Ectodermal cell (in vitro differentiated cells): ENCODE results near the gene RAB31.

Source experiments
- H3K27ac ChIP-seq: 2 replicates; pipeline ENCODE4 v1.7.0; 2013; ENCODE audit warnings: mild to moderate bottlenecking, low read depth, low read length; ENCODE audit not compliant: insufficient read depth, poor library complexity, severe bottlenecking
- H3K27me3 ChIP-seq: 2 replicates; pipeline ENCODE4 v1.7.0; 2013; ENCODE audit warnings: mild to moderate bottlenecking, low read length; ENCODE audit not compliant: insufficient read depth, control insufficient read depth, poor library complexity, severe bottlenecking
- H3K36me3 ChIP-seq: one replicate; pipeline ENCODE4 v1.7.0; 2013; ENCODE audit warnings: low read length; ENCODE audit not compliant: control insufficient read depth, insufficient read depth
- H3K4me1 ChIP-seq: one replicate; pipeline ENCODE4 v1.7.0; 2013; ENCODE audit warnings: low read length; ENCODE audit not compliant: control insufficient read depth, insufficient read depth
- H3K4me3 ChIP-seq: 2 replicates; pipeline ENCODE4 v1.7.0; 2013; ENCODE audit warnings: low read depth, low read length, control low read depth; ENCODE audit not compliant: insufficient read depth
- H3K9me3 ChIP-seq: 2 replicates; pipeline ENCODE4 v1.7.0; 2013; ENCODE audit warnings: mild to moderate bottlenecking, low read length, moderate library complexity; ENCODE audit not compliant: control insufficient read depth
- WGBS, 2 experiments: methylation state at CpG; one replicate each; pipeline ENCODE4 v1.1.7; 2013; ENCODE audit warnings: missing lambda C conversion rate in 2 of 2; 5-methylcytosine and 5-hydroxymethylcytosine counted together

The RAB31 gene

DNA sequence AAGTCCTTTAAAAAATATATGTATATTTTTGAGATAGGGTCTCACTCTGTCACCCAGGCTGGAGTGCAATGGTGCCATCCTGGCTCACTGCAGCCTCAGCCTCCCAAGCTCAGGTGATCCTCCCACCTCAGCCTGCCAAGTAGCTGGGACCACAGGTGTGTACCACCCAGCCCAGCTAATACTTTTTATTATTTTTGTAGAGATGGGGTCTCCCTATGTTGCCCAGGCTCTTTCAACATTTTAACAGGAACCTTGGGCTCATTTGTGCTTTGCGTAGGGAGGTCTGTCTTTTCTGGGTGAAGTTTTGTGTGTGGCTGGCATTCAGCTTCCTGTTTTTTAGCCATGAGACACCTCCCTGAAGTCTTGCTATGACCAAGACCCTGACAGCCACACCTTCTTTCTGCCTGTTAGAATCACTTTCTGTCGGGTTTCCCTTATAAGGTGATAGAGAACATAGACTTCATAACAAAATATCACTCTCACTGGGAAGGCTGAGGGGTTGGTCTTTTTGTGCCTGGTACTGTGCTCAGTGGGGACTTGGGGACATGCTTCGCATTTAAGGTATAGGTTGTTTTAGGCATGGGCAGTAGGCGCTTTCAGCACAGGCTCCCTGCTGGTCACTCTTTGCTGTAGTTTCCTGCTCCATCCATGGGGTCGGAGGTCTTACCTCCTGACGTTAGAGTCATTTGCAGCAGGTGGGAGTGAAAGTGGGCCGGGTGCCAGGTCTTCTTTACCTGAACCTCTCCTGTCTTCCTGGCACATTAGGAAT lies 3.4 kb downstream of the RAB31 start:
- 64 to 71% methylated on average over 6 to 7 of the region's 7 CpGs for WGBS, 2 experiments
- H3K27me3 ChIP-seq = peaks cover 43% of the 10 kb centered on the region
- H3K27ac ChIP-seq = no peak overlapping the region
- H3K9me3 ChIP-seq = no peaks in the 10 kb centered on the region
- no peaks in the 10 kb centered on the region for H3K36me3 ChIP-seq
- no peak overlapping the region for H3K4me3 ChIP-seq
- H3K4me1 ChIP-seq = no peaks in the 10 kb centered on the region

- Histone ChIP-seq H3K36me3 (no peaks in the 10 kb centered on the region), H3K4me1 (no peaks in the 10 kb centered on the region), H3K27me3 (peaks cover 36% of the 10 kb centered on the region), H3K4me3 (no peak overlapping the region), H3K27ac (no peak overlapping the region), H3K9me3 (no peaks in the 10 kb centered on the region)
- 90 to 93% methylated on average over 5 of the region's 5 CpGs for WGBS, 2 experiments
Measured at GRCh38 chr18:9712130-9712577, 4.1 kb downstream of the RAB31 start.

DNA sequence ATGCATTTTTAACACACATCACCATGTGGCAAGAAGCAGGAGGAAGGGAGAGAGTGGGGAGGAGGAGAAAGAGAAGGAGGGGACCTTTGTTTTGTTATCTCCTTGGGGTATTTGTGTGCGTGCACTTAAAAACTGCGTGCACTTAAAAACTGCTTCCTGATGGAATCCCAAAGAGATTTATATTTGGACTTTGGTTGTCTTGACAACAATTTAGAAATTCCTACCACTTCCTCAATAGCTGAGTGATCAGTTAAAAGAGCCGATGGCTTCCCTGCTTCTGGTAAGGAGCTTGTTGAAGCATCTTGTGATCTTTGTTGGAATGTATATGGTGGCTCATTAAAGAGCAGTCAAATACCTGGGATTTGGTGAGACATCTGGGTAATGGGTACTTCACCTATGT lies 4.5 kb downstream of the RAB31 start:
- Histone ChIP-seq H3K4me3 (no peak overlapping the region), H3K9me3 (no peaks in the 10 kb centered on the region), H3K4me1 (no peaks in the 10 kb centered on the region), H3K36me3 (no peaks in the 10 kb centered on the region), H3K27ac (no peak overlapping the region), H3K27me3 (peaks cover 32% of the 10 kb centered on the region)
- WGBS, 2 experiments = 87 to 88% methylated on average over 3 of the region's 3 CpGs

DNA sequence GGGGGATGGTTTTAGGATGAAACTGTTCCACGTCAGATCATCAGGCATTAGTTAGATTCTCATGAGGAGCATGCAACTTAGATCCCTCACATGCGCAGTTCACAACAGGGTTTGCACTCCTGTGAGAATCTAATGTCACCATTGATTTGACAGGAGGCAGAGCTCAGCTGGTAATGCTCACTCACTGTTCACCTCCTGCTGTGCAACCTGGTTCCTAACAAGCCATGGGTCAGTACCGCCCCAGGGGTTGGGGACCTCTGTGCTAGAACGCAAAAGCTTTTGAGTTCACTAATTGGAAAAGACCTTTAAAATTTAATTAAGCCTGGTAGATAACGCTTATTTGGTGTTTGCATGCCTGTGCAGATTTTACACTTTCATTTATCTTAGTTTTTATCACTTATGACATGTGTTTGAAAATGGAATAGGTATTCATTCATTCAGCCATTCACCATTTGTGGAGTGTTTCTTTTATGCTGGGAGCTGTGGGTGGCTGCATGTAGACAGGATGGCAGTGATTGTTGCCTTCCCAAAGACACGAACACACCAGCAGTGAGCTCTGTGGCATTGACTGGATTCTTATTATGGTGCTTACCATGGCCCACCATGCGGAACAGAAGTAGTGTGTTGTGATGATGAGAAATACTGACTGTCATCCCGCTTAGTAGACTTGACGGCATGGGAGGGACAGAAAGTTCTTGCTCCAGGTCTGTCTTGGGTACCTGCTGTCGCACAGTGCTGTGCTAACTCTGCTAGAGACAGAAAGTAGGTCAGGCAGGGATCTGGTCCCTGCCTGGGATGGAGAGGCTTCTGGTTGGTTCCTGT lies 6.4 kb downstream of the RAB31 start:
- Histone ChIP-seq H3K9me3 (no peaks in the 10 kb centered on the region), H3K36me3 (no peaks in the 10 kb centered on the region), H3K27me3 (peaks cover 13% of the 10 kb centered on the region), H3K27ac (no peak overlapping the region), H3K4me3 (no peak overlapping the region), H3K4me1 (no peaks in the 10 kb centered on the region)
- WGBS, 2 experiments = 93% methylated on average over 10 of the region's 10 CpGs

GRCh38 chr18:9715088-9715343 lies 6.9 kb downstream of the RAB31 start:
- Histone ChIP-seq H3K9me3 (no peaks in the 10 kb centered on the region), H3K36me3 (no peaks in the 10 kb centered on the region), H3K27me3 (peaks cover 8% of the 10 kb centered on the region), H3K27ac (no peak overlapping the region), H3K4me1 (no peaks in the 10 kb centered on the region), H3K4me3 (no peak overlapping the region)
- 93 to 95% methylated on average over 3 of the region's 3 CpGs for WGBS, 2 experiments

- no peaks in the 10 kb centered on the region for H3K36me3 ChIP-seq
- WGBS, 2 experiments = 91 to 95% methylated on average over 7 of the region's 10 CpGs
- no peaks in the 10 kb centered on the region for H3K27me3 ChIP-seq
- H3K4me1 ChIP-seq = no peaks in the 10 kb centered on the region
- H3K4me3 ChIP-seq = no peak overlapping the region
- H3K9me3 ChIP-seq = no peaks in the 10 kb centered on the region
- H3K27ac ChIP-seq = no peak overlapping the region
Measured at GRCh38 chr18:9715978-9716774, 8.1 kb downstream of the RAB31 start.

DNA sequence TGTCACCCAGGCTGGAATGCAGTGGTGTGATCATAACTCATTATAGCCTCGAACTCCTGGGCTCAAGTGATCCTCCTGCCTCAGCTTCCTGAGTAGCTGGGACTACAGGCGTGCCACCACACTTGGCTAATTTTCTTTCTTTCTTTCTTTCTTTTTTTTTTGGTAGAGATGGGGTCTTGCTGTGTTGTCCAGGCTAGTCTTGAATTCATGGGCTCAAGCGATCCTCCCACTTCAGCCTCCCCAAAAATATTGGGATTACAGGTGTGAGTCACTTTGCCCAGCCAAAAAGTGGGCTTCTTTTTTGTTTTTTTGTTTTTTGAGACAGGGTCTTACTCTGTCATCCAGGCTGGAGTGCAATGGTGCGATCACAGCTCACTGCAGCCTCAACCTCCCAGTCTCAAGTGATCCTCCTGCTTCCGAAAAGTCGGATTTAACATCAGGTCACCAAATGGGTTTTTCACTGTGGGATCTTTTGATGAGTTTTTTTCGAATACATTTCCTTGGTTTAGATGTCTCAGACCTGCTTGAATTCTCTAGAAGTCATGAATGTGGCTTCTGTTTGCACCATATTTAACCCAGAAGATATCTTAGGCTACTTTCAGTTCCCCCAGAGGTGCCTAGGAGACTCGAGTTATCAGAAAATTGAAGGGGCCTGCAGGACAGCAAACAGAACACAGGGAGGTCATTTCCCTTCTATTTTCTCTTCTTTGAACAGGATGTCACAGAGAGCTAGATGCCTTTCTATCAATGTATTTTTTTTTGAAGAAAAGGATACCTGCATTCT lies 8.9 kb downstream of the RAB31 start:
- Histone ChIP-seq H3K27ac (no peak overlapping the region), H3K27me3 (no peaks in the 10 kb centered on the region), H3K4me3 (no peak overlapping the region), H3K36me3 (no peaks in the 10 kb centered on the region), H3K9me3 (no peaks in the 10 kb centered on the region), H3K4me1 (no peaks in the 10 kb centered on the region)
- WGBS, 2 experiments = 90 to 91% methylated on average over 8 of the region's 8 CpGs

DNA sequence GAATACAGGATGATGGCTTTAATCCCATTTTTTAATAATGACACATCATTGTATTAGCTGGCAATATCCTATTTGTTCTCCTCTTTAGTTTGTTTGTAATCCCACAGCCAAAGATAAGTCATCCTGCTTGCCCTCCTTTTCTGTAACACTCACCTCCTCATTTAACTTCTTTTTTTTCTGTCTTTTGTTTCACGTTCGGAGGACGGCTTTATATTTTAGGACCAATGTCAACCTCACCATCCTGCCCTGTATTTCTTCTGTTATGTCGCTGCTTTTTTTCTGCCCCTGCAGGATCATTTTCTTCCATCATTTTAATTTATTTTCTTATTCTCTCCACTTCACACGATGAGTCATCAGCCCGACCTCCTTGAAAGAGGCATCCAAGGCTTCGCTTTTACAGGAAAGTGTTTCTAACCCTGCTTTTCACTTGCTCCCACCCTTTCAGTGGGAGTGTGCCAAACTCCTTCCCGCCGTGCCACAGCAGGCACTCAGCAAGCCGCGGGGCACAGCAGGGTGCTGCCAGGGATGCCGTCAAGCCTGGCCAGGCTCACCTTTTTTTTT lies 11.4 kb downstream of the RAB31 start:
- WGBS, 2 experiments = 65 to 69% methylated on average over 12 of the region's 12 CpGs
- Histone ChIP-seq H3K4me1 (no peaks in the 10 kb centered on the region), H3K27me3 (no peaks in the 10 kb centered on the region), H3K9me3 (no peaks in the 10 kb centered on the region), H3K4me3 (no peak overlapping the region), H3K36me3 (no peaks in the 10 kb centered on the region), H3K27ac (no peak overlapping the region)

DNA sequence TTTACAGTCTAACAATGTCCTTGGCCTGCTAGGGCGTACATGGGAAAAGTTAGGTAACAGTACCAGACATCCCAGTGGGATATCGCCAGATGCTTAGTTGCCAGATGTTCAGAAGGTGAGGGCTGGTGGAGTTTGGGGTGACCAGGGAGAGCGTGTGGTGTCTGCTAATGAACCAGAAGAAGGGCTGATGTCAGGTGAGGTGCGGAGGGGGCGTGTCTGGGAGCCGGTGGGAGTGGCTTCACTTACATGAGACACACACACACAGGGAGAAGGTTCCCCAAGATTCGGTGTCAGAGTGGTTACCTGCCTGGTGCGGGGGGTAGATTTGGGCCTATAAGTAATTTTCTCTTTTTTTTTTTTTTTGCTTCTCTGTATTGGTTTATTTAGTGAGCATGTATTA lies 12.2 kb downstream of the RAB31 start:
- H3K9me3 ChIP-seq = no peaks in the 10 kb centered on the region
- 91 to 92% methylated on average over 8 of the region's 8 CpGs for WGBS, 2 experiments
- no peaks in the 10 kb centered on the region for H3K27me3 ChIP-seq
- H3K4me1 ChIP-seq = no peaks in the 10 kb centered on the region
- no peaks in the 10 kb centered on the region for H3K36me3 ChIP-seq
- H3K4me3 ChIP-seq = no peak overlapping the region
- no peak overlapping the region for H3K27ac ChIP-seq
